GM19239 (cell line): ENCODE data around the gene ZDHHC7.

ENCODE experiments used
- DNase-seq: peaks from one replicate; pipeline ENCODE4 v3.0.0; 2011; ENCODE audit warnings: low spot score; ENCODE audit not compliant: insufficient read length
- FAIRE-seq: peaks from 2 replicates; lab custom pipeline; 2011; peaks lifted over from hg19 to GRCh38; lab: Jason Lieb, UNC

ZDHHC7 gene

DNA sequence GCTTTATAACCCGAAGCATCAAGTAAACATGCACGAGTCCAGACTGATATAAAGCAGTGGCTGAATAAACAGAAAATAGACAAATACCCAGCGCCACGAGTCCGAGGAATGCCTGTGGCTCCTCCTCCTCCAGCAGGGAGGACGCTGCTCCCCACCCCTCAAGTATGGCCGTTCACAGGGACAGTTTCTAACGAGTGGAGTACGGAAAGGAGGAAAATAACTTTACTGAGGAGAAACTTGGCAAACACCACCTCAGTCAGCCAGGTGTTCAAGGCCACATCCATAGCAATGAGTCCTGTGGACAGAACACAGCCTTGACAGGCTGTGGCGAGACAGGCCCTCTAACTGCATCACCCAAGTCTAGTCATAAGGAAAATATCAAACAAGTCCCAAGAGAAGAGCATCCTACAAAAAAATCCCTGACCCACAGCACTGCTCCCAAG, 9.2 kb downstream of the ZDHHC7 start:
- DNase-seq, result no peak
- no peak for FAIRE-seq

DNA sequence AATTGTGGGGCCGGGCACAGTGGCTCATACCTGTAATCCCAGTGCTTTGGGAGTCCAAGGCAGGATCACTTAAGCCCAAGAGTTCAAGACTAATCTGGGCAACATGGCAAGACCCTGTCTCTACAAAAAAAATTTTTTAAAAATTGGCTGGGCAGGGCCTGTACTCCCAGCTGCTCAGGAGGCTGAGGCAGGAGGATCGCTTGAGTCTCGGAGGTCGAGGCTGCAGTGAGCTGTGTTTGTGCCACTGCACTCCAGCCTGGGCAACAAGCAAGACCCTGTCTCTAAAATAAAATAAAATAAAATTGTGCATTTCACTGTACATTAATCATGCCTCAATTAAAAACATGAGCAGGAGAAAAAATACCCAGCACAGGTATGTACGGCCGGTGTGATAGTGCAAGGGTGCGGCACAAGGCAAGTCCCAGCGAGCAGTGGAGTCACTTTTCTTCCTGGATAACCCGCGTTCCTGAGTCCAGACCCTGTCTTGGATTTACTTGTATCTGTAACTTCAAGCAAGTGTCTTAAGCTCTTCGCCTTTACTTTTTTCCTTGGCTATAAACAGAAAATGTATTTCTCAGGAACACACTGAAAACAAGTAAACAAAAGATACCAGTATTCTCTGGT, 11.4 kb downstream of the ZDHHC7 start:
- FAIRE-seq (no peak), DNase-seq (no peak)

DNA sequence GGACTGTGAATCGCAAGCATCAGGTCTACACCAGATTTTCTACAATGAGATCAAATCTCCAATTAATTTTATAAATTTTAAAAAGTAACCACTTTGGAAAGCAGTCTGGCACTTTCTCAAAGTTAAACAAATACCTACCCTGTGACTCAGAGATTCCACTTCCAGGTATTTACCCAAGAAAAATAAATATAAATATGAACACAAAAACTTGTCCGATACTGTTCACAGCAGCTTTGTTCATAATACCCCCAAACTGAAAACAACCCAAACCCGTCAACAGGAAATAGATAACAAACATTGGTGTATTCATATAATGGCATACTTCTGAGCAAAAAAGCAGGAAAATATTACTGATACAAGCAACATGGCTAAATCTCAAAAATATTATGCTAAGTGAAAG, 12.1 kb downstream of the ZDHHC7 start:
- DNase-seq, result no peak
- FAIRE-seq, result no peak

GRCh38 chr16:84996365-84996764, 15.0 kb downstream of the ZDHHC7 start:
- DNase-seq, result no peak

DNA sequence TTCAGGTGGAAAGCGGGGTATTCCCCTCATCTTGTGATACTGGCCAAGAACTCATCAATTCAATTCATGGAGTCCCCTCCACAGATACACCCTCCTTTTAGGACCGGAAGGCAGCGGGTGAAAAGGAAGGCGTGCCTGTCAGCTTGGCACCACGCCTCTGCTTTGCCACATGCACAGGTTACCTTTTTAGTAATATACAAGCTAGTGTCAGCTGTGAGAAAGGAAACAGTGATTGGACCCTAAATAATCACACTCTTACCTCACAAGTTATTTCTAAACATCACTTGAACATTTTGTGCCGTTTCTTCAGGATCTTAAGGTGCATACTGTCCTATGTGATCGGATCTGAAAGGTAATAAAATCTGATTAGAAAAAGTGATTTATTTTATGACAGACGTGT, 15.7 kb downstream of the ZDHHC7 start:
- DNase-seq (no peak), FAIRE-seq (no peak)

More at GRCh38 chr16:84996365-84996764, 15.0 kb downstream of the ZDHHC7 start:
- FAIRE-seq, result no peak

GRCh38 chr16:84993926-84994325, 17.4 kb downstream of the ZDHHC7 start:
- FAIRE-seq (no peak), DNase-seq (no peak)

GRCh38 chr16:84992717-84993075, 18.6 kb downstream of the ZDHHC7 start:
- no peak for FAIRE-seq
- no peak for DNase-seq

DNA sequence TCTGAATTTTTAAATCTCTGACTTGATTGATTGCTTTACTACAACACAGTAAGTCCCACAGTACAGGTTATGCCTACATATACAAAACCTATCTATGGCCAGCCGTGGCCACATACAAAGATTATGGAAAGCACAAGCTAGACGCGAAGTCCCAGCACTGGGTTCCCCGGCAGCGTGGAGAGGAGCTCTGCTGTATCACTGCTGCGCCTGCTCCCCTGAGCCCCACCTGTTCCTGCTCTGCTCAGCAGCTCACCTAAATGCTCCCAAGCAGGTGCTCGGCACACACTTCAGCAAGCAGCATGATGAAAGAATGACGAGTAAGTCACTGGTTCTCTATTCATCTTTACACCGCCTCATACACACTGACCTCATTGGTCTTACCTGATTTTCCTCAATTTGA, 20.6 kb downstream of the ZDHHC7 start:
- DNase-seq (no peak), FAIRE-seq (no peak)

GRCh38 chr16:84989749-84990620, 21.4 kb downstream of the ZDHHC7 start:
- FAIRE-seq (no peak), DNase-seq (no peak)

DNA sequence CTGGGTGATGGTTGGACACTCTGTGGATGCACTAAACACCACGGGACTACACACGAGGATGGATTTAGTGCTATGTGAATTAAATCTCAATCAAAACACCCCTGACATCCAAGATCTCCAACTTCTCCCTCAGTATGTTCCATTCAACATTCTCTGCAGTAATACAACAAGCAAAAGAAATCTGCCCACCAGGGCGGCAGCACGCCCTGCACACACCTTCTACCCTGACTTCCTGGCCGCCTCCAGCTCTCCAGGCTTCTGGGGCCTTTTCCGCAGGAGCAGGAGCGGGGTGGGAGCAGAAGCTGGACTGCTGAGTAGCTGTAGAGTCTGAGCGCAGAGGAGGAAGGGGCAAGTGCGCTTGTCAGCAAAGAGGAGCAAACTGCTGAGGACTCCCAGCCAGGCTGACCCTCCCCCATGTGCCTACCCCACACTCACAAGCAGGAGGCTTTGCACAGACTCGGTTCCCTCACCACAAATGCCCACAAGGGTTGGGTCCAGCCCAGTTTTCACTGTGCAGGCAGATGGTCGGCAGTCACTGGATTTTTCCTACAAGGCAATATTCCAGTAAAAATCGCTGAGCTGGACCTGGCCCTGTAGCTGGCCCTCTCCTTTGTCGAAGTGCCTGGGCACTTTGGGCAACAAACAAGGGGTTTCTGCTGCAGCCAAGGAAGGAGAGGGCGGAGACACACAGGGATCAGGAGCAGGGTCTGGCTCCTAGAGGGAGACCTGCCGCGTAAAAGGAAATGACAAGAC, 22.8 kb downstream of the ZDHHC7 start:
- no peak for FAIRE-seq

GRCh38 chr16:84986879-84987278, 24.5 kb downstream of the ZDHHC7 start:
- DNase-seq (no peak), FAIRE-seq (no peak)

More for the DNA sequence above, 22.8 kb downstream of the ZDHHC7 start:
- DNase-seq, result no peak

DNA sequence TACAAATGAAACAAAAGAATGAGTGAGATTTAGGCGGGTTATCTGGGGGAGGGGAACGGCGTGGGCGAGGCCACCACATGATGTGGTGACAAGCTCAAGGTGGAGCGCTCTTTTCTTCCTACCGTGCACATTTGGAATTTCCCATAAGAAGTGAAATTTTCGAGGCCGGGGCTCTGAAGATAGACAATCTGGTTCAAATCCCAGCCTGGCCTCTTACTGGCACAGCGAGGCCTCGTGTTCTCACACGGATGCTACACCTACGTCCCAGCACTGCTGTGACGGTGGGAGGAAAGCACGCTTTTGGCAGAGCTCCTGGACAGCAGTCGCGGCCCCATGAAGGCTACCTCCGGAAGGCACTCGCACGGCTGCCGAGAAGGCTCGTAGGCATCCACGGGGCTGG, 25.2 kb downstream of the ZDHHC7 start:
- DNase-seq (no peak), FAIRE-seq (no peak)

DNA sequence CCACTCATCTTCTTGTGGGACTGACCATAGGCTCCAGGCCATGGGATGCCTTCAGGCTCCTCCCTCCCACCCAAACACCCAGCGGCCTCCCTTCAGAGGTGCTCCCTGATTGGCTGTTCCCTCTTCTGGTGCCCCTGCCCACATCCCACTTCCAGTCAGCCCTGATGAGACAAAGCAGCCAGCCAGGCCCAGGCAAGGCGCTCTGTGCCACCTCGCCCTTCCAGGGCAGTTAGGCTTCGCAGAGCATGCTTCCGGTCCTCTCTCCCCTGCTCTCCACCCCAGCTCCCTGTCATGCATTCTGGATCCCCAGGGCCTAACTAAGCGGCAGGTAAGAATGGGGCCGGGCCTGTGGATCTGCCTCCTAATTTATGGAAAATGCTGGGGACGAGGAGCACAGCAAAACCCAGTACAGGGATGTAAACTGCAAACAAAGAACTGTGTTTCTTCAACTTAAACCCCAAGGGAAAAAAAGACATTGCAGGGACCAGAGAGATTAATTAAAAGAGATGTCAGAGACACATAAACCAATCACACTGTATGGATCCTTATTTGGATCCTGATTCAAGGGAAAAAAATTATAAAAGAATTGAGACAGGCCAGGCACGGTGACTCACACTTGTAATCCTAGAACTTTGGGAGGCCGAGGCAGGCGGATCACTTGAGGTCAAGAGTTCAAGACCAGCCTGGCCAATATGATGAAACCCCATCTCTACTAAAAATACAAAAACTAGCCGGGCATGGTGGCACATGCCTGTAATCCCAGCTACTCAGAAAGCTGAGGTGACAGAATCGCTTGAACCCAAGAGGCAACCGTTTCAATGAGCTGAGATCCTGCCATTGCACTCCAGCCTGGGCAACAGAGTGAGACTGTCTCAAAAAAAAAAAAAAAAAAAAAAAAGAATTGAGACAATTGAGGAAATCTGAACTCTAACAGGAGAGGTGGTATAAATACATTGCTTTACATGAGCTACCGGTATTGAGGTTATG, 26.0 kb downstream of the ZDHHC7 start:
- DNase-seq (no peak), FAIRE-seq (no peak)

GRCh38 chr16:84982434-84982833, 28.9 kb downstream of the ZDHHC7 start:
- no peak for FAIRE-seq
- no peak for DNase-seq

GRCh38 chr16:84979516-84979915, 31.8 kb downstream of the ZDHHC7 start:
- FAIRE-seq (no peak), DNase-seq (no peak)

DNA sequence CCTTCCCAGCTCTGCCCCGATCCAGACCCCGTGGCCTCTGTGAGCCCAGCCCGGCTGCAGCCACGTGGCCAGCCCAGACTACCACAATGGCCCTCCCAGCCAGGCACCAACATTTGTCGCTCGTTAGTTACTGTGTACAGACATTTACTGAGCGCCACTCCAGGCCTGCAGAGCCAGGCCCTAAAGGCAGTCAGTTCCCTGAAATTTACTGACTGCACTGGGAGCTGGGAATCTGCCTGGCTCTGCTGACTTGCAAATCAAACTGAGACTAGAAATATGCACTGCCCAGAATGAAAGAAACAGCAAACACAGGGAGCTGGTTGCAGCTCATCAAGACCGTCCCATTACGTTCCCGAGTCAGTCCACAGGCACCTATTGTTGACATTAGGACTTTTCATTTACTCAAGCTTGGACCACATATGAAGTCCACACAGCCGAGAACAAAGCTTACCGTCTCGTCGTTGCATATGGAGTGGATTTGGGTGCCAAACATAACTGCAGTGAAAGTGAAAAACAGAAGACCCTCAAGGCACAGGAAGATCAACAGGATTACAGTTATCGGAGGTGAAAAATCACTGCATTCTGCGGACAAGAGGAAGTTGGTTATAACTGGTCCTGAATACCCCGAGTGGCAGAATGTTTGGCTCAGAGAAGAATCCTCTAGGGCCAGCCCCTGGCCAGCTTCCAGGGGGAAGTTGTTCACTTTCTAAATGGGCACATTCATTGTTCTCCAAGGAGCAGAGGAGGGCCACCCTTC, 34.5 kb downstream of the ZDHHC7 start:
- no peak for DNase-seq
- no peak for FAIRE-seq

GRCh38 chr16:84975522-84975921, 35.8 kb downstream of the ZDHHC7 start:
- FAIRE-seq (no peak), DNase-seq (no peak)

DNA sequence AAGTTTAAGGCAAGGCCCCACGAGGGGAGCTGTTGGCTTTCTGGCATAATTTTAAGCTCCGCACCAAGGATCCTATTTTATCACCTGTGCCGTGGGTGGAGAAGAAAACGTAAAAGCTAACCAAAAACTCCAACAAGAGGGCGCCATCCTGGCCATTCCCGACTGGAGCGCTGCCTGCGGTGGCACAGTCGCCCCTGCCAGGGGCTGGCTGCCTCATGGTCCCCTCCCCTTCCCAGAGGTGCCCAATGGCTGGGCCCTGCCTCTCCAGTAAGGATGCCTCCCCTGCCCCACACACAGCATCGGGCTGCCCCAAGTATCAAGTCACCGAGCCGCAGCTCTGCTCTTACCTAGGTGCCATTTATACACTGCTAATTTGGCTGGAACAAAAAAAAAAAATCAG, 36.3 kb downstream of the ZDHHC7 start:
- no peak for DNase-seq
- FAIRE-seq, result no peak
